ENCODE measurements around the gene SNAP29.
"Not testable (repeated sequence)": the region's sequence is repeated elsewhere in the genome, so short reads cannot be mapped to it uniquely, and the experiment has no call there.

Gene SNAP29

GRCh38 chr22:20935049-20935448, 76.2 kb downstream of the SNAP29 start:
- DNase-seq, result not testable (repeated sequence)

- DNase-seq, result not testable (repeated sequence)
Measured at GRCh38 chr22:20935780-20936539, 77.2 kb downstream of the SNAP29 start.

GRCh38 chr22:20937031-20937793, 78.4 kb downstream of the SNAP29 start:
- no peak for DNase-seq

- DNase-seq, result no peak
Measured at GRCh38 chr22:20937794-20938671, 79.2 kb downstream of the SNAP29 start.

- DNase-seq, result not testable (repeated sequence)
Measured at GRCh38 chr22:20939457-20940185, 80.8 kb downstream of the SNAP29 start.

- peak; percentile 54 for DNase-seq
Measured at GRCh38 chr22:20940186-20940651, 81.4 kb downstream of the SNAP29 start.
